GM12872 (cell line): ENCODE results near the gene LTB.

Experiments used
- CTCF ChIP-seq: IDR thresholded peaks from 3 replicates; pipeline ENCODE4 v1.5.1; 2011; ENCODE audit warnings: low read depth, mild to moderate bottlenecking, low read length, moderate library complexity; ENCODE audit not compliant: insufficient read depth

Gene LTB

GRCh38 chr6:31541658-31542521 lies 40.3 kb downstream of the LTB start, which contains the start of gene DDX39B:
Gene DDX39B, minus strand, starts transcription at chr6:31542003. Its CDS starts 1,471 bp downstream, at chr6:31540532.
- no peak for TF ChIP-seq CTCF

GRCh38 chr6:31541059-31541657 lies 41.1 kb downstream of the LTB start:
- no peak for TF ChIP-seq CTCF

- TF ChIP-seq CTCF: no peak
Measured at GRCh38 chr6:31540640-31541039, 41.6 kb downstream of the LTB start.

- TF ChIP-seq CTCF: no peak
Measured at GRCh38 chr6:31538805-31539400, 43.3 kb downstream of the LTB start.

GRCh38 chr6:31535538-31536324 lies 46.5 kb downstream of the LTB start:
- no peak for TF ChIP-seq CTCF

- no peak for TF ChIP-seq CTCF
Measured at GRCh38 chr6:31534521-31535040, 47.6 kb downstream of the LTB start.
